Dendritic cell treated with granulocyte-macrophage colony-stimulating factor and Interleukin-4, amounts not matched to agents 40 ng/mL and 50 ng/mL, for 4 days (primary cell): ENCODE measurements around the gene BTLA.
"Not testable (repeated sequence)": the region's sequence is repeated elsewhere in the genome, so short reads cannot be mapped to it uniquely, and the experiment has no call there.

ENCODE experiments used
- H3K27ac Mint-ChIP-seq: one replicate; pipeline ENCODE4 v1.8.0; 2022; ENCODE audit warnings: mild to moderate bottlenecking, mixed read lengths
- H3K27me3 Mint-ChIP-seq: one replicate; pipeline ENCODE4 v1.8.0; 2022; ENCODE audit warnings: mild to moderate bottlenecking, mixed read lengths
- H3K36me3 Mint-ChIP-seq: one replicate; pipeline ENCODE4 v1.8.0; 2022; ENCODE audit warnings: low read depth, mixed read lengths
- H3K4me1 Mint-ChIP-seq: one replicate; pipeline ENCODE4 v1.8.0; 2022; ENCODE audit warnings: low read depth, mixed read lengths
- H3K4me3 Mint-ChIP-seq: one replicate; pipeline ENCODE4 v1.8.0; 2022; ENCODE audit warnings: mild to moderate bottlenecking, moderate library complexity, mixed read lengths
- H3K9me3 Mint-ChIP-seq: one replicate; pipeline ENCODE4 v1.8.0; 2022; ENCODE audit warnings: mixed read lengths
- intact Hi-C: fragments of 100-400 bp; cut with micrococcal nuclease; formaldehyde crosslinking; loops from one replicate; pipeline ENCODE4 v1.15.0; 2022

Gene BTLA

DNA sequence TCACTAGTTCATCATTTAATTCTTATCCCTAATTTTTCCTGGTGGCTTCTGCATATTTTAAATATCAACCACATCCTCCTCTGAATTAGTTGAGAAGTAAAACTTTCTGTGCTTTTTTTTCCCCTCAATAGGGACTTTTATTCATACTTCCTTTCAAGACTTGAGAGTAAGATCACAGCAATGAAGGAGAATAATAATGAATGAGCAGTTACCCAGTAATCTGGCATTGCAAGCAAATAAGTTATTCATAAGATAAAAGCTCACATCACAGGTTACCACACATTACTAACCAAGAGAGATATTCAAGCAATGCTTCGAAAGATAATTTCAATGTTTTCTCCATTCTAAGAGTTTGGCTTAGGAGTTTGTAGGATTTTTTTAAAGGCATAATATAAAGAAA, 50.3 kb downstream of the BTLA start:
- no peaks in the 10 kb centered on the region for H3K36me3 Mint-ChIP-seq
- intact Hi-C loops, result no loop called here
- peaks cover 5% of the 10 kb centered on the region for H3K4me1 Mint-ChIP-seq
- H3K9me3 Mint-ChIP-seq, result no peaks in the 10 kb centered on the region
- no peak overlapping the region for H3K4me3 Mint-ChIP-seq
- H3K27me3 Mint-ChIP-seq, result no peaks in the 10 kb centered on the region
- H3K27ac Mint-ChIP-seq, result no peak overlapping the region

DNA sequence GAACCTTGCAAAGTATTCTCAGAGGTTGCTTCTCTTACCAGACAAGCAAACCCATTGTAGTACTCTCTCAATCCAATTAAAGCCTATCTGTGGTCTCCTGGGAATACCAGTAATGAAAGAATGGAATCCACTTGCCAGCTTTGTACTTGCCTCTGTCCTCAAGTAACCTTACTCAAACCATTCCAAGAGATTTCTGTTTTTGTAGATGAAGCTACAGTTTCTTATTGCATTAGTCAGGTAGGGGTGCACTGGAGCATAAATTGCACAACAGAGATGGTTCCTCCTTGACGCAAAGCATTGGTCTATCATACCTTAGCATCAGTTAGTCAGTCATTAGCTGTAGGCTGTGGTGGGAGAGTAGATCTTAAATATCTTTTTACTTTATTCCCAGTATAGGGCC, 52.9 kb downstream of the BTLA start:
- H3K4me3 Mint-ChIP-seq, result no peak overlapping the region
- H3K36me3 Mint-ChIP-seq, result no peaks in the 10 kb centered on the region
- H3K27me3 Mint-ChIP-seq, result no peaks in the 10 kb centered on the region
- no peak overlapping the region for H3K27ac Mint-ChIP-seq
- H3K4me1 Mint-ChIP-seq, result peaks cover 5% of the 10 kb centered on the region
- intact Hi-C loops, result no loop called here
- no peaks in the 10 kb centered on the region for H3K9me3 Mint-ChIP-seq

DNA sequence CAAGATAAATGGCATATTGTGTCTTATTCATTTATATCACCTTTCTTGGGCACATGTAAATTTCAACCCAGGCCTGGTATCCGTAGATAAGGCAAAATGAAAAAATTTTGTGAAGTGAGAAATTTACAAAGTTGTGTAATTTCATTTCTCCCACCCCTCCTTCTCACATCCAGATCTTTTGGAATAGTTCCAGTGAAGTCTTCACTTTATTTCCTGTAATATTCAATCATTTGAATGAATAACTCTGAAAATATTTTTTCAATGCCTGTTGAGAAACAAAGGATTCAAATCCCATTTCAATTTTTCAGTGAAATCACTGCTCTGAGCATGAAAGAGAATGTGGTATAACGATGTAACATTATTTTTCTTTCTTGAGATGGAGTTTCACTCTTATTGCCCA, 53.4 kb downstream of the BTLA start:
- Mint-ChIP-seq H3K27ac (no peak overlapping the region), H3K4me1 (peaks cover 5% of the 10 kb centered on the region), H3K4me3 (no peak overlapping the region), H3K36me3 (no peaks in the 10 kb centered on the region), H3K27me3 (no peaks in the 10 kb centered on the region), H3K9me3 (no peaks in the 10 kb centered on the region)
- intact Hi-C loops, result no loop called here

DNA sequence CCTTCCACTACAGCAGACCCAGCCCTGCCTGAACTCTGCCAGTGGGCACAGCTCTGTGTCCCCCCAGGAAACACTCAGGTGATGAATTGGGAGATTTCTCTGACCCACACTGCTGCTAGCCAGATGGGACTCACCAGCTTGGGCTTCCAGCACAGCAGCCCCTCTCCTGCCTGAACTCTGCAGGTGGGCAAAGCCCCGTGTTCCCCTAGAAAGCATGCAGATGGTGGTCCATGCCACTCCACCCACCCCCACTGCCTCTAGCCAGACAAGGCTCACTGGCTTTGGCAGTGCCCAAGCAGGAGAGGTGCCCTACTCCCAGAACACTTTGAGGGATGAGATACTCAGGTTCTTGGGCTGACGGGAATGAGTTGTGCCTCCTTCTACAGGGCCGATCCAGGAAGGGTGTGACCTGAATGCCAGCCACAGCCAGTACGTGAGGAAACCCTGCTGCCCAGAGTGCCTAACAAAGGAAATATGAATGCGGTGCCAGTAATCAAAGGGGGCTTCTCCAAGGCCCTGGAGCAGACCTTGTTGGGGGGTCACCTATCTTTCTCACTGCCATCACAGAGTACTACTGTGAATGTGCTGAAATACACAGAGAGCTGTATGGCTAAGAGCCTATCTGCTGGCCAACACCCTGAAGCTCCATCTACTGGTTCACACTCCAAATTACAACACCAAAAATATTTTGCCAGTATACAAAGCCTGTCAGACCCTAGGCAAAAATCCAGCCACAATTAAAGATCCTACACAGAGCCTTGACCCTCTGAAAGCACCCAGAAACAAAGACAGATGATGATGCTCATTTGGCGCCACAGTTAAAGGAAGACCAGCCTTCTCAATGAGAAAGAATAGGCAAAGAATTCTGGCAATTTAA, 61.9 kb downstream of the BTLA start:
- Mint-ChIP-seq H3K27ac (no peak overlapping the region), H3K4me3 (no peak overlapping the region), H3K27me3 (no peaks in the 10 kb centered on the region), H3K36me3 (peaks cover 18% of the 10 kb centered on the region), H3K9me3 (peaks cover 35% of the 10 kb centered on the region), H3K4me1 (no peaks in the 10 kb centered on the region)
- intact Hi-C loops, result loop anchor here (2.0 kb wide), 1 partner anchor 111 kb away; no protein-coding TSS in a partner anchor

DNA sequence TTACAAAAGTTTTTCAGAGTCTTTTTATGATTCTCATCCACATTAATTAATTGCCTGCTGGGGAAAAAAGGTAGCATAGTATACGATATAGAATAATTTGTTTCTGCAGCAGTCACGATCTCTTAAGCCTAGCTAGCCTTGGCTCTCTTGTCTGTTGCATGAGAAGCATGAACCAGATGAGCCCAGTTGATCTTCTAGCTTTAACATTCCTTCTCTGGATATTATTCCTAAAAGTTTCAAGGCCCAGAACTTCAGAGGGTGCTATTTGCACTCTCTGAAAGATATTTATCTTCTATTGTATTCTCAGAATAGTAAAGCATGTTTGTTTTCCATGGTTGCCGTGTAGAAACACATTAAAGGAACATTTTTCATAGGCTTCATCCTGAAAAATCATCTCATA, 69.3 kb downstream of the BTLA start:
- intact Hi-C loops, result loop anchor here (5.0 kb wide), 1 partner anchor 88 kb away; no protein-coding TSS in a partner anchor

DNA sequence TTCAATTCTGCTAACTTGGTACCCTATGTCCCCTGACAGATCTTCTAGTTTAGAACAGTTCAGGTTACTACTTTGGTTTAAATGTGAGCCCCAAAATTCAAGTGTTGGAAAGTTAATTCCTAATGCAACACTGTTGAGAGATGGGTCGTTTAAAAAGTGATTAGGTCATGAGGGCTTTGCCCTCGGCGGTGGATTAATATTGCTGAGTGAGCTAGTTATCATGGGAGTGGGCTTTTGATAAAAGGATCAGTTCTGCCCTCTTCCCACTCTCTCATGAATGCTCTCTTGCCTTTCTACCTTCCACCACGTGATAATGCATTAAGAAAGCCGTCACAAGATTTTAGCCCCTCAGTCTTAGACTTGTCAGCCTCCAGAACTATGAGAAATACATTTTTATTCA, 72.1 kb downstream of the BTLA start:
- Mint-ChIP-seq H3K36me3 (no peaks in the 10 kb centered on the region), H3K27ac (peak overlapping the region; percentile 5), H3K27me3 (no peaks in the 10 kb centered on the region), H3K9me3 (peaks cover under 1% of the 10 kb centered on the region), H3K4me3 (no peak overlapping the region), H3K4me1 (peaks cover 18% of the 10 kb centered on the region)
- intact Hi-C loops, result loop anchor here (5.0 kb wide), 1 partner anchor 85 kb away; no protein-coding TSS in a partner anchor

More for the DNA sequence above, 69.3 kb downstream of the BTLA start:
- peaks cover 9% of the 10 kb centered on the region for H3K9me3 Mint-ChIP-seq
- H3K4me3 Mint-ChIP-seq, result no peak overlapping the region
- peaks cover 17% of the 10 kb centered on the region for H3K4me1 Mint-ChIP-seq
- H3K27ac Mint-ChIP-seq, result no peak overlapping the region
- no peaks in the 10 kb centered on the region for H3K36me3 Mint-ChIP-seq
- no peaks in the 10 kb centered on the region for H3K27me3 Mint-ChIP-seq

DNA sequence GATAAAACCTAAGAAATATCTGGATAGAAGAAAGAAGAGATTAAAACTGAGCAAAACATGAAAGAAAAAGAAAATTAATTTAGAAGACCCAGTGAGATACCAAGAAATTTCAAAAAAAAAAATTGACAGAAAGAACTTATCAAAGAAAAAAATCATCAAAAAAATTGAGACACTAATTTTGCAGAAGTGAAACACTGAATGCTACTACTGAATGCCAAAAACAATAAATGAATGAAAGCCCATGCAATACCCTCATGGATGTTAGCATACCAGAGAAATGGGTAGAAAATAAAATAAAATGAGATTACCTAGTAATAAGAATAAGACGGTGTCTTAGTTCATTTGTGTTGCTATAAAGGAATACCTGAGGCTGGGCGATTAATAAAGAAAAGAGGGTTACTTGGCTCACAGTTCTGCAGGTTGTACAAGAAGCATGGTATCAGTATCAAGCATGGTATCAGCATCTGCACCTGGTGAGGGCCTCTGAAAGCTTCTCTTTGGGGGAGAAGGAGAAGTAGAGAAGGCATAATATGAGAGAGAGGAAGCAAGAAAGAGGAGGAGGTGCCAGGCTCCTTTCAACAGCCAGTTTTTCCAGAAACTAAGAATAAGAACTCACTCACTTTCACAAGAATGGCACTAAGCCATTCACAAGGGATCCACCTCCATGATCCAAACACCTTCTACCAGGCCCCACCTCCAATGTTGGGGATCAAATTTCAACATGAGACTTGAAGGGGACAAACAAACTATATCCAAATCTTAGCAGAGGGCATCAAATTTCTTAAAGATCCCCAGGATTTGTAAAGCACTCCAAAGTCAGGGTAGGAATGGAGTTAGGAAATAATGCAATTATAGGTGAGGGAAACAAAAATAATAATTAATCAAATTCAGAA, 73.2 kb downstream of the BTLA start:
- H3K36me3 Mint-ChIP-seq, result no peaks in the 10 kb centered on the region
- H3K4me1 Mint-ChIP-seq, result peaks cover 28% of the 10 kb centered on the region
- H3K9me3 Mint-ChIP-seq, result no peaks in the 10 kb centered on the region
- no peak overlapping the region for H3K4me3 Mint-ChIP-seq
- H3K27ac Mint-ChIP-seq, result no peak overlapping the region
- intact Hi-C loops, result loop anchor here (5.0 kb wide), 1 partner anchor 84 kb away; no protein-coding TSS in a partner anchor
- H3K27me3 Mint-ChIP-seq, result no peaks in the 10 kb centered on the region

DNA sequence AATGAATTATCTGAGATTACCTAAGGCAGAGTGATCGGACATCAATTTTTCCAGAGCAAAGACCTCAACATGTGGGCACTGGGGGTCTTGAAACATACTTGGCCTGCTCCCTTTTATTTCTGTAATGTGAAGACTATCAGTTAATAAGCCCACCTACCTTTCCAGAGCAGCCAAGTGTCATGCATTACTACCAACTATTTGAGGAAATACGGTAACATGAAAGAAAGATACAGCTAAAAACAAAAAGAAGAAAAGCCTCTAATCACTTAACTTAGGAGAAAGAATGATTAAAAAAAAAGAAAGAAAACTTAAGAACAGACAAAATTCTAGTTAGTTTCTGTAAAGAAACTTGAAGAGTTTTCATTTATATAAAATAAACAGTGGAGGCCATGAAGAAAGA, 73.9 kb downstream of the BTLA start:
- no peak overlapping the region for H3K4me3 Mint-ChIP-seq
- H3K4me1 Mint-ChIP-seq, result peaks cover 29% of the 10 kb centered on the region
- no peak overlapping the region for H3K27ac Mint-ChIP-seq
- no peaks in the 10 kb centered on the region for H3K27me3 Mint-ChIP-seq
- intact Hi-C loops, result loop anchor here (5.0 kb wide), 1 partner anchor 83 kb away; no protein-coding TSS in a partner anchor
- no peaks in the 10 kb centered on the region for H3K9me3 Mint-ChIP-seq
- no peaks in the 10 kb centered on the region for H3K36me3 Mint-ChIP-seq

DNA sequence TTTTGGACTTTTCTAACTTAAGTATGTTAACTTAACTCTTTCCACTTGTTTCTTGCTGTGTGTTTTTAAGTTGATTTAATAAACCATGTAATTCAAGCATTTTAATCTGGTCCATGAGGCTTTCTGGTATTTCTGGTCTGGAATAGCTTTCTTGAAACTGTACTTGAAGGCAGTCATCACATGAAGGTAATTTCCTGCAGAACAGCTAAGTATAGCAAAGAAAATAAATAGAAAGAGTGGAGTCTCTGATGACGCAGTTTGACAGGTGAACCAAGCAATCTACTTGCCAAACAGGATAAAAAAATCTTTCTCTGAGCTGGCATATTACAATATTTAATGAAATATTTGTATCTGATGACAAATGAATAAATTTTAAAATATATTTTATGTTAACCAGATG, 74.9 kb downstream of the BTLA start:
- Mint-ChIP-seq H3K27me3 (no peaks in the 10 kb centered on the region), H3K27ac (no peak overlapping the region), H3K4me1 (peaks cover 30% of the 10 kb centered on the region)

DNA sequence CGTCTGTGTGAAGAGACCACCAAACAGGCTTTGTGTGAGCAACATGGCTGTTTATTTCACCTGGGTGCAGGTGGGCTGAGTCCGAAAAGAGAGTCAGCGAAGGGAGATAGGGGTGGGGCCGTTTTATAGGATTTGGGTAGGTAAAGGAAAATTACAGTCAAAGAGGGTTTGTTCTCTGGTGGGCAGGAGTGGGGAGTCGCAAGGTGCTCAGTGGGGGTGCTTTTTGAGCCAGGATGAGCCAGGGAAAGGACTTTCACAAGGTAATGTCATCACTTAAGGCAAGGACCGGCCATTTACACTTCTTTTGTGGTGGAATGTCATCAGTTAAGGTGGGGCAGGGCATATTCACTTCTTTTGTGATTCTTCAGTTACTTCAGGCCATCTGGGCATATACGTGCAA, 76.4 kb downstream of the BTLA start:
- H3K36me3 Mint-ChIP-seq, H3K27ac Mint-ChIP-seq, H3K9me3 Mint-ChIP-seq, H3K4me3 Mint-ChIP-seq, intact Hi-C loops, H3K27me3 Mint-ChIP-seq: not testable (repeated sequence)
- H3K4me1 Mint-ChIP-seq, result peaks cover 35% of the 10 kb centered on the region

More for the DNA sequence above, 74.9 kb downstream of the BTLA start:
- intact Hi-C loops, result no loop called here
- Mint-ChIP-seq H3K4me3 (no peak overlapping the region), H3K36me3 (no peaks in the 10 kb centered on the region), H3K9me3 (no peaks in the 10 kb centered on the region)

DNA sequence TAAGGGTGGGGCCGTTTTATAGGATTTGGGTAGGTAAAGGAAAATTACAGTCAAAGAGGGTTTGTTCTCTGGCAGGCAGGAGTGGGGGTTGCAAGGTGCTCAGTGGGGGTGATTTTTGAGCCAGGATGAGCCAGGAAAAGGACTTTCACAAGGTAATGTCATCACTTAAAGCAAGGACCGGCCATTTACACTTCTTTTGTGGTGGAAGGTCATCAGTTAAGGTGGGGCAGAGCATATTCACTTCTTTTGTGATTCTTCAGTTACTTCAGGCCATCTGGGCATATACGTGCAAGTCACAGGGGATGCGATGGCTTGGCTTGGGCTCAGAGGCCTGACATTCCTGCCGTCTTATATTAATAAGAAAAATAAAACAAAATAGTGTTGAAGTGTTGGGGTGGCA, 80.7 kb downstream of the BTLA start:
- H3K4me1 Mint-ChIP-seq, result peaks cover 19% of the 10 kb centered on the region
- H3K4me3 Mint-ChIP-seq, H3K36me3 Mint-ChIP-seq: not testable (repeated sequence)

DNA sequence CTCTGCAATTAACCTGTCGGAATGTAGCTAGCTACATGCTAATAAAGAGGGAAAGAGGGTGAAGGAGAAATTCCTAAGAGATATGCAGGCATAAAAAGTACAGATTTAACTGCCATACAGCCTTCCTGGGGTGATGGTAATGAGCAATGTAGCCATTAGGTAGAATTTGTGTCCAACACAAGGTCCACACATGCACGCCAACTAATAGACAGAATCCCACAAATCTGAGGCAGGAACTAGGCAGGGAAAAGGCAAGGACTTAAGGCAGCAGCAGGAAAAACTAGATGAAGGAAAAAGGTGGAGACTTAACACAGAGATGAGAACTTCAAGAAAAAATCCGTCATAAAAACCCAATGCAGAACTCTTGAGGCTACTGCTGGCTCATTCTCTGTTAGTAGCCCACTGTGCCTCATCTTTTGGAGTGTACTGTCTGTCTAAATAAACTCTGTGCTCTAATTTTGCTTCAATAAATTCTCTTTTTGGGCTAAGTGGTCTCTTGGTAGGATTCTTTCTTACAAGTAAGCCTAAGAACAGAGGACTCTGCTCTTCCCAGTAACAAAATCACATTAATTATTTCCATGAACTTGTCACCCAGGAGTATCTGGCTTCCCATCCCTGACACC, 81.5 kb downstream of the BTLA start:
- intact Hi-C loops, result no loop called here
- H3K27me3 Mint-ChIP-seq, result no peaks in the 10 kb centered on the region
- no peak overlapping the region for H3K27ac Mint-ChIP-seq
- no peak overlapping the region for H3K4me3 Mint-ChIP-seq
- H3K36me3 Mint-ChIP-seq, result no peaks in the 10 kb centered on the region
- peaks cover 26% of the 10 kb centered on the region for H3K4me1 Mint-ChIP-seq
- no peaks in the 10 kb centered on the region for H3K9me3 Mint-ChIP-seq

More for the DNA sequence above, 80.7 kb downstream of the BTLA start:
- H3K9me3 Mint-ChIP-seq, H3K27ac Mint-ChIP-seq, H3K27me3 Mint-ChIP-seq, intact Hi-C loops: not testable (repeated sequence)

DNA sequence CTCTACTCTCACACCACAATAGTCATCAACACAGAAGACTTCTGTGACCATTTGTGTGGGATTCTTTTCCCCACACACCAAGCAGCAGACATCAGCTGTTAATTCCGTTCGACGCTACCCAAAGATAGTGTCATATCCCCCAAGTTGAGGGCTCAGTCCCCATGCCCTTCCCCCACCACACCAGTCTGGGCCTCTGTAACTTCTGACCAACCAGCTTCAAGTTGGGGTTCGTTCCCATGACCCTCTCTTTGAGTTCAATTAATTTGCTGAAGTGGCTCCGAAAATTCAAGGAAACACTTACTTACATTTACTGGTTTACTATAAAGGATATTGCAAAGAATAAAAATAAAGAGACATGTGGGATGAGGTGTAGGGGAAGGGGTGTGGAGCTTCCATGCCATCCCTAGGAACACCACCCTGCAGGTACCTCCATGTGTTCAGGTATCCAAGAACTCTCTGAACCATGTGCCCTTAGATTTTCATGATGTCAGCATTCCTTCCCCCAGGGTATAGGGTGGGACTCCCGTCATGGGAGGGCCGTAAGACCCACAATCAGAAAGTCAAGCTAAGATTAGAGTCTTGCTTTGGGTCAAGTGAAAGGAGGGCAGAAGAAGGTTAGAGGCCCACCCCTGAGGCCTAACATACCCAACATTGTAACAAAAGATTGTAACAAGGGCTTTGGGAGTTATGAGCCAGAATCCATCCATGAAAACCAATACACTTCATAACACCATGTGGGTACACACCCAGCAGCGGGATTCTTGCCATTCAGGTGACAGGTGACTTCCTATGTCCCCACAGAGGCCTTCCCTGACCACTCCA, 82.7 kb downstream of the BTLA start:
- no peaks in the 10 kb centered on the region for H3K36me3 Mint-ChIP-seq
- no peaks in the 10 kb centered on the region for H3K9me3 Mint-ChIP-seq
- H3K27ac Mint-ChIP-seq, result no peak overlapping the region
- intact Hi-C loops, result no loop called here
- H3K4me1 Mint-ChIP-seq, result peaks cover 27% of the 10 kb centered on the region
- H3K4me3 Mint-ChIP-seq, result no peak overlapping the region
- no peaks in the 10 kb centered on the region for H3K27me3 Mint-ChIP-seq
